Testis (tissue), 2 donors: ENCODE results near the gene CTBP1.

Experiments
- POLR2A ChIP-seq: fragments of 450-650 bp; IDR thresholded peaks from one replicate; pipeline ENCODE4 v1.6.1; 2017; ENCODE audit warnings: antibody characterized with exemption, mild to moderate bottlenecking, moderate library complexity
- TF ChIP-seq, protein P1 (sequence below), 3 experiments: fragments of 450-650 bp in 2 of 3; fragments of 200-600 bp in 1 of 3; sonication (generic) in 1 of 3; IDR thresholded peaks; one replicate each; pipeline ENCODE4 v1.5.1; 2016 to 2019; ENCODE audit warnings: antibody characterized with exemption in 3 of 3, mild to moderate bottlenecking in 2 of 3, moderate library complexity in 1 of 3

DNA sequence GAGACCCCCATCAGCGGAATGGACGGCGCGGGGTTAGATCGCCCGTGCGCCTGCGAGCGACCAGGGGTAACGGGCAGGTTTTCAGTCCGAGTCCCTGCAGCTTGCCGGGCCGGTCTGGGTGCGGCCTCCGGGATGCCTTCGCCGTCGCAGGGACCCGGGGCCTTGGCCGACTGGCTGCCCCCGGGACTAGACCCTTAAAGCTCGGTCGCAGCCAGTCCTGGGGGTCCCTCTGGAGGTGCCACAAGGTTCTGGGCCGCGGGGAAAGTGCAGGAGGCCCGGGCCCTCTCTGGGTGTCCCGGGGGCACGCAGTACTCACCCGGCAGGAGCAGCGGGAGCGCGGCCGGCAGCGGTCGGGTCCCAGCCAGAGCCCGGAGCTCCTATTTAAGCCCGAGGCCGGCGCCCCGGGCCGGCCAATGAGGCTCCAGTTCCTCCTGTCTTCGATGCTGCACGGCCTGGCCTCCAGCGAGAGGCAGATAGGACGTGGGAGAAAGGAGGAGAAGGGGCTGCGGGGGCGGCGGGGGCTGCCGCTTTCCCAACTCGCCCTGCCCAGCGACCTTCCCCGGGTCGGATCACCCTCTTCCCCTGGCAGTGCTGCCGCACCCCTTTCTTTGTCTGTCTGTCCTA lies 76.6 kb downstream of the CTBP1 start, which contains the start of gene SPON2:
- TF ChIP-seq, protein P1, sequence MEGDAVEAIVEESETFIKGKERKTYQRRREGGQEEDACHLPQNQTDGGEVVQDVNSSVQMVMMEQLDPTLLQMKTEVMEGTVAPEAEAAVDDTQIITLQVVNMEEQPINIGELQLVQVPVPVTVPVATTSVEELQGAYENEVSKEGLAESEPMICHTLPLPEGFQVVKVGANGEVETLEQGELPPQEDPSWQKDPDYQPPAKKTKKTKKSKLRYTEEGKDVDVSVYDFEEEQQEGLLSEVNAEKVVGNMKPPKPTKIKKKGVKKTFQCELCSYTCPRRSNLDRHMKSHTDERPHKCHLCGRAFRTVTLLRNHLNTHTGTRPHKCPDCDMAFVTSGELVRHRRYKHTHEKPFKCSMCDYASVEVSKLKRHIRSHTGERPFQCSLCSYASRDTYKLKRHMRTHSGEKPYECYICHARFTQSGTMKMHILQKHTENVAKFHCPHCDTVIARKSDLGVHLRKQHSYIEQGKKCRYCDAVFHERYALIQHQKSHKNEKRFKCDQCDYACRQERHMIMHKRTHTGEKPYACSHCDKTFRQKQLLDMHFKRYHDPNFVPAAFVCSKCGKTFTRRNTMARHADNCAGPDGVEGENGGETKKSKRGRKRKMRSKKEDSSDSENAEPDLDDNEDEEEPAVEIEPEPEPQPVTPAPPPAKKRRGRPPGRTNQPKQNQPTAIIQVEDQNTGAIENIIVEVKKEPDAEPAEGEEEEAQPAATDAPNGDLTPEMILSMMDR (IDR thresholded peaks at IDR 0.05) = no peak
- no peak for TF ChIP-seq POLR2A
